NCI-H146 treated with DMSO at 0.1 percent for 48 hours (cell line): Measurements from ENCODE around the gene SERP2.
"Not testable (repeated sequence)": the region's sequence is repeated elsewhere in the genome, so short reads cannot be mapped to it uniquely, and the experiment has no call there.

Source experiments
- DNase-seq: peaks from one replicate; lab custom pipeline; 2025; ENCODE audit not compliant: unreplicated experiment; lab: John Stamatoyannopoulos, UW

The SERP2 gene

DNA sequence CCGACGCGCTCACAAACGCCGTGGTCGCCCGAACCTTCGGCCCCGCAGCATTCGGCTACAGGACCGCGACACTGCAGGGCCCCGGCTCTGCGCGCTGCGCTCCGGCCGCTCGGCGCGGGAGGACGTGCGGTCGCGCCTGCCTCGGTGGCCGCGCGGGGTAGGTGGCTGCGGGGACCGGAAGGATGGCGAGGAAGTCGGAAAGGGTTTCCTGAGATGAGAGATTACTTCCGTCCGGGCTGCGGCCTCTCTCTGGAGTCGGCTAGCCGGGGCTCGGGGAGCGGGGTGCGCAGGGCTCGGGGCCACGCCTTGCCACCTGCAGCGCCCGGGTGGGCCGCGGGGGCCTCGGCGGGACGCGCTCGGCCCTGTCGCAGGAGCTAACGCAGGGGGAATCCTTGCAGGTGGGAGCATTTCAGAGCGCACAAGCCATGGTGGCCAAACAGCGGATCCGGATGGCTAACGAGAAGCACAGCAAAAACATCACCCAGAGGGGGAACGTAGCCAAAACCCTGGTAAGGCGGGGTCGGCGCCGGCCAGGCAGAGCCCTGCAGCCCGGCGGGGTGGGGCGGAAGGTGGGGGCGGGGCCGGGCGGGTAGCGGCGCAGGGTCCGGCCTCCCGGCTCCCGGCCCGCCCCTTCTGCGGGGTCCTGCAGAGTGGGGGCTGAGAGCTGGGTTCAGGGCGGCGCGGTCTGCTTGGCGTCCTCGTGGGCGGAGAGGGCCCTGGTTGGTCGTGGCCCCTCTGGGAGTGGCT lies at the start of gene SERP2:
TSS of gene SERP2 (plus strand) at position 224 of the 747 bp plus-strand sequence. CDS start at position 426, 202 bp downstream.
- DNase-seq = peak; percentile 38

DNA sequence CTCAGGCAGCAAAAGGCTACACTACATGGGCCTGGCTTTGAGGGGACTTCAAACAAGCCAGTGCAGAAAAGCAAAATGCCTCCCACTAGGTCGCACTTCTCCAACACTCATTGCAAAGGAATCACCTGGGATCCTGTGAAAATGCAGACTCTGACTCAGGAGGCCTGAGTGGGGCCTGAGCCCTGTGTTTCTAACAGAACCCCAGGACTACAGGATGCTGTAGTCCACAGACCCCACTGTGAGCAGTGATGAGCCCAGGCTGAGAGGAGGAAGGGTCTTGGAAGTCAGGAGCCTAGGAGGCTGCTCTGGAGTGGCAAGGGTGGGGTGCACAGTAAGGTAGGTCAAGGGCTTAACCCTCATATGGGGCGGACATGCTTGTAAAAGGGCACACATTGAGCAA lies 46.7 kb upstream of the SERP2 start:
- no peak for DNase-seq

DNA sequence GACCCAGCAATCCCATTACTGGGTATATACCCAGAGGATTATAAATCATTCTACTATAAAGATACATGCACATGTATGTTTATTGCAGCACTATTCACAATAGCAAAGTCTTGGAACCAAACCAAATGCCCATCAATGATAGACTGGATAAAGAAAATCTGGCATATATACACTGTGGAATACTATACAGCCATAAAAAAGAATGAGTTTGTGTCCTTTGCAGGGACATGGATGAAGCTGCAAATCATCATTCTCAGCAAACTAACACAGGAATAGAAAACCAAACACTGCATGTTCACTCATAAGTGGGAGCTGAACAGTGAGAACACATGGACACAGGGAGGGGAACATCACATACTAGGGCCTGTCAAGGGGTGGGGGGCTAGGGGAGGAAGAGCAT lies 44.6 kb upstream of the SERP2 start:
- DNase-seq = not testable (repeated sequence)

DNA sequence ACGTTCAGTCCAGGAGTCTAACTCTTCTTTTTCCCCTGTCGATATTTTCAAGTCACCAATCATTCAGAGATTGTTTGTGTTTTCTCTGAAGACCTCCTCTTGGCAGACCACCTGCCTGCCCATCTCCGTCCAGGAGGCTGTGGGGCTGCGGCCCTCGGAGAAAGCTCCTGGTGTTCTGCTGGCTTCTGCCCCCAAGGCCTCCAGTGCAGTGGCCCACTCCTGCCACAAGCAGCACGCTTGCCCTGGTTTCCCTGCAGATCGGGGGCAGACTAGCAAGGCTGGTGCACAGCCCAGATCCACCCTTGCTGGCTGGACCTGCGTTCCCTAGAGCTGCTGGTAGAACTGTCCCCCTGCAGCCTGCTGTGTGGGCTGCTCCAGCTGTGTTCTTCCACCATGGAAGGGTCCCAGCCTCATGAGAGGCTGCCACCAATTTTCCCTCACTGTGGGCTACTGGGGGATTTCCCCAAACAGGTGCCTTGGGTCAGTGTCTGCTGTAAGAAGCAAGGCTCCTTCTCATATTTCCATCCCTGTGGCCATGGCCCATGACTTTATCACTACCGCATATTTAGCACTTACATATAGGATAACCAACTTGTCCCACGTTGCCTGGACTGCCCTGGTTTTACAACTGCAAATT lies 43.6 kb upstream of the SERP2 start:
- DNase-seq = no peak

DNA sequence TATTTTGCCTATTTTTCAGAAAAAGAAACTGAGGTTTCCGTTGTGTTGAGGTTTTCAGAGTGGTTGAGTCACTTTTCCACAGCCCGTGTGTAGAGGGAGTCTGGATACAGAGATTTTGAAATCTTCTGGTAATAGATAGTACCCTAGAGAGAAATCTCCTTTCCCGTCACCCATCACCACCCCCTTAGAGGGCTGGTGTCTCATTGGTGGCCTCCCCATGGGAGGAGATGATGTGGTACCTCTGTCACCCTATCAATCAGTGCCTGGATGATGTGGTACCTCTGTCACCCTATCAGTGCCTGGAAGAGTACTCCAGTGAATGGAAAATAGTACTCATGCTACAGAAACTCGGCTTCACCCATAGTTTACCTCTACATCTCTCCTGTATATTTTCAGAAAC lies 42.2 kb upstream of the SERP2 start:
- DNase-seq = no peak

DNA sequence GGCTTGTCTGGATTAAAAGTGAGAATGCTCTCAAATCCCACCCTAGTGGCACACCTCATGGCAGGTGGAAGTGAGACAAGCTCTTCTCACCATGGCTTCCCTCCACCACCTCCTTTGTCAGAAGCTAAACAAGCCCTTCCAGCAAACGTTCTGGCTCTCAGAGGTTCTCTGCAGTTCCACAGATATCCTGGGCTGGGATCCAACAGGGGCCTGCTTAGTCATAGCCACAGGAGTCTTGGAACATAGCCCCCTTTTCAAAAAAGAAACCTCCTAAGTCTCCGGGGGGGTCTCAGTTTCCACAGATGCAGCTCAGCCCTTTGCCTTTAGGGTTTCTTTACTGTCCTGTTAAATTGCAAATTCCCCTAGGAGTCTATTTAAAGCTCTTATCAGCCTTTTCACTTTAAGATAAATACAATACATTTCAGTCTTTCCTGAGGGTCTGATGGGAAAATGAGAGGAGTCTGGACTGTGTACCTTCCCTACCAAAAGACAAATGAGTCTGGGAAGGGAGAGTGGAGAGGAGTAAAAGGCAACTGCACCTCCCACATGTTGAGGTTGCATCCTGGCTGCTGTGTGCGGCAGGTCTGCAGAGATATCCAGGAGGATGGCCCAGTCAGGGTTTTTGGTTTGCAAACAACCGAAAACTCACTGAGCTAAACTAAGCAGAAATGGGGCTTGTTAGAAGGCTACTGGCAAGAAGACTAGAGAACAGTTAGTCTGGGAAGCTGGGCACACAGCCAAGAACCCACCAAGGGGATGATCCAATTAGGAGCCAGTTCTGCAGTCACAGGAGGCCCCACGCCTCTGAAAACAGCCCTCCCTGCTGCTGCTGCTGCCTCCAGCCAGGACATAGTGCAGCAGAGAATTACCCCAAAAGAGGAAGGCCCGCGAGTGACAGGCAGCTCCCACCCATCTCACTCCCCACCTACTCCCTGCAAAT lies 41.4 kb upstream of the SERP2 start:
- peak; percentile 25 for DNase-seq

DNA sequence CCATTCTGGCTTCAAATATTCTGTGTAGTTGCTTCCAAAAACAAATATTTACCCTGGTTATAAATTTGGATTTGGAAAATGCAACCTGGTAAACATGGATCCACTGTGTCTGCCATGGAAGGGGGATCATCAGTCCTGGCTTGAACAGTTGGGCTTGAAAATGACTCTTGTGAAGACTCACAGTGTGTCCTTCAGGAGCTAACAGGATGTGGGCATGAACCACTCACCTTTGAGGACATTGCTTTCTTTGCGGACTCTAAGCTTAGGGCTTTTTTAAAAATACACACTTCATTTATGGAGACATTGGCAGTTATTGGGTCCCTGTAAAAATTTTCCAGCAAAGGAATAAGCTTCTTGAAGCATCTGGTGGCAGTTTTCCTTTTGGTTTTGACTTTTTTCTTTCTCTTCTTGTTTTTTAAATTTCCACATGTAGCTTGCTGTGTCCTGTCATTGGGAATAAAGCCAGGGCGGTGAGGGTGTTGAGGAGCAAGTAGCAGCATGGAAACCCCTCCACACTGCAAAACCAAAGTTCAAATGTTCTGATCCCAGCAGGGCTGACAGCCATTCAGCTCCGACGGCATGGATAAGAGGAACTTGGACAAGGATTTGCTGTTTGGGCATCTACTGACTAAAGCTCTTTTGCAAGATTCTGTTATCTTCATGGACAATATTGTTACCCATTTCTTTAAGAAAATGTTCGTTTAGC lies 39.5 kb upstream of the SERP2 start:
- DNase-seq = no peak

DNA sequence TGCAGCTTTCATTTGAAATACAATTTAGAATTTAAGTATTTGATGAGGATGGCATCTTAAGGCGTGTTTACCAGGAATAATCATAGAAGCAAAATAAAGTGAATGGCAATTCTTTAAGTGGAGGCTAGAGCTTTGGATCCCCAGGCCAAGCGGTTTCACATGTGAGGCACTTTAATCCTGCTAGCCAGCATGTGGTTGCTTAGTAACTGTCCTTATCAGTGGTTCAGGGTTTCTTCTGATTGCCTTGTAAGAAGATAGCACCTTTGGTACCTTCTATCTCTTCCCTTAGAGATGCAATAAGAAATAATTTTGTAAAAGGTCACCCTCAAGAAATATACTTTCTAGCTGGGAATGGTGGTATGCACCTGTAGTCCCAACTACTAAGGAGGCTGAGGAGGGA lies 38.9 kb upstream of the SERP2 start:
- no peak for DNase-seq

DNA sequence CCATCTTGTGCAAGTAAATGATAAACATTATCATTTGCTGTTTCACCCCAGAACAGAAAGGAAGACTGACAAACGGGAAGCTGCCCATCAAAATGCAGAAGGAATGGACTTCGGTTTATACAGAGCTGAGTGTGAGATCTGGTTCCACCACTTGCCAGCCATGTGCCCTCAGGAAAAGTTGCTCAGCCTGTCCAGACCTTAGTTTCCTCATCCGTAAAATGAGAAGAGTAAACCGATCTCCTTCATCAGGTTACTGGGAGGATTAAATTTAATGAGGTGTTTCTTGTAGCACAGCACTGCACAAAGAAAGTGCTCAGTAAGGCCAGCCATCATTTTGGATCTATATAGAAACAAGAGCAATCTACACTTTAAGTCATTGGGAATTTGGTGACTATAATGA lies 36.7 kb upstream of the SERP2 start:
- DNase-seq = no peak

DNA sequence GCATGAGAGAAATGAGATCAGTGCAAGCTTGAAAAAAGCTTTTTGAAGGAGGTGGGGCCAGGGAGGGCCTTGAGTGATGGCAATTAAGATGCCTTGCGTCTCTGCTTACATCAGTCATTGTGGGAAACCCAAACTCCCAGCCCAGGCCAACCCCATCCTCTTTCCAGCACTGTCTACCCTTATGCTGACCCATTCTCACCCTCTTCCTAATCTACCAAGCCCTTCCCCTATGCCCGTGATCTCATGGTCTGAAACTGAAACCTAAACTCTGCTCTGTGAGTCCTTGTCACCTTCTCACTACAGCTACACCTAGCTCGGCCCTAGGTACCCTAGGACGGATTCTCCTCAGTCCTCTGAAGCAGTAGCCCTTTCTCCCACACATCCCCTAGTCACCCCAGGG lies 36.0 kb upstream of the SERP2 start:
- no peak for DNase-seq

DNA sequence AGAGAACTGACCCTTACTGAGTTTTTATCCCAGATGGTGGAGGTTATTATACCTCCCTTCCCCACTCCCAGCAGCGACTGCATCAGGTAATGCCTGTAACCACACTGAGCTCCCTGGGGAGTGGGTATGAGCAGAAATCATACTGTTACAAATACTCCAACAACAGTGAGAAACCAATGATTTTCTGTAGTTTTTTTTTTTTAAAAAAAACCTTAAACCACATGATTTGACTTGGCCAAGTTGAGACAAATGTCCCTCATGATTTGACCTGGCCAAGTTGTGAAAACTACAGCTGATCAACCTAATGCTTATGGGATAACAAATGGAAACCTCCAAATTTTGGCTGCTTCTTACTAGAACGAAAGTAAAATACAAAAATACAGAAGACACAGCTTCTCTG lies 33.1 kb upstream of the SERP2 start:
- DNase-seq = no peak

DNA sequence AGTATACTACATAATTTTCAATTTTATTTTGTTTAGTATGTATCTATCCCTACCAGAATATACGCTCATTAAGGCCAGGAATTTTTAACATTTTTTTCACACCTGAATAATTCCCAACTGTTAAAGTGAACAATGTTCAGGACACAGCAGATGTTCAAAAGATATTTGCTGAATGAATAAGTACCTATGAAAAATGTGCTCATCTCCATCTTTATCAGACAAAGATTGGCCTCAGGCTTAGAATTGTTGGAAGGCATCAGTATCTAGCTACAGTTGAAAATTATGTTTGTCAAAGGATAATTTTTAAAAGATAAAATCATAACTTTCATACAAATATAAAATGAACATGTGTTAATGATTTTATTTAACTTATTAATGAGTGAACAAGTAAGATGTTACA lies 30.9 kb upstream of the SERP2 start:
- no peak for DNase-seq

DNA sequence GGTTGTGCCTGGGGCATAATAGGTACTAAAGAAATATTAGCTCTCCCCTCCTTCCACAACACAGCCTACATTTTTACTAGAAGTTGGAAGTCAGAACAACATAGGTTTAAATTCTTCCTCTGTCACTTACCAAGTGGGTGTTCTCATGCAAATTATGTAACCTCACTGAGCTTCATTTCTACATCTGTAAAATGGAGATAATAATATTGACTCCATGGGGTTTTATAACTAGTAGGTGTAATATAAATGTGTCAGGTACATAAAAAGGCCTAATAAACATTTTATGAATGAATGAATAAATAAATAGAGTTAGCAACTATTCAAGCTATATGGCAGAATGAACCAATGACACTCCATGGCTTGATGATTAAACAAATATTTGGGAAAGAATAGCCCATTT lies 27.1 kb upstream of the SERP2 start:
- no peak for DNase-seq

DNA sequence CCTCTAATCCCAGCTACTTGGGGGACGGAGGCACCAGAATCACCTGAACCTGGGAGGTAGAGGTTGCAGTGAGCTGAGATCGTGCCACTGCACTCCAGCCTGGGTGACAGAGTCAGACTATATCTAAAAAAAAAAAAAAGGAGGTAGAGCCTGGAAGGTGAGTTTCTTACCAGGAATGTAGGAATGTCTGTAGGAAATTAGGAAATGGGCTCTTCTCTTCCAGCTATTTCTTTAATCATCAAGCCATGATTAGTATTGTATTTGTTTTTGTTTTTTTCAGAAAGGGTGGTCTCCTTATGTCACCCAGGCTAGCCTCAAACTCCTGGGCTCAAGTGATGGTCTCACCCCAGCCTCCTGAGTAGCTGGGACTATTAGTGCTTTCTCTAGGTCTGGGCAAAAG lies 26.3 kb upstream of the SERP2 start:
- DNase-seq = no peak

DNA sequence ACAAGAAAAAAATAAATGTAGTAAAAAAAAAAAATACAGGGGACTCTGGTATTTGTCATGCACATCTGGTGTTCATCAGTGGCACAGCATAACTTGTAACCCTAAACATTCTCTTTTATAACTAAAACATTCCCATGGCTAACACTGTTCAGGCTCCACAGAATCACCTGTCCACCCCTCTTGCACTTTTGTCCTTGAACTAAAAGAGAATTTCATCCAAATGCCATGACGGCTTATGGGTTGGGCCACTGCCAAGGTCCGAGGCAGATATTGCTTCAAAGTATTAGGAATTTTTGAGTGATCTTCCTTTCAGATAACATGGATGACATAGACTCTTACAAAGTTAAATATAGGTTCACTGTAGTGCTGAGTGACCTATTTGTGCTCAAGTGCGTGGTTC lies 25.7 kb upstream of the SERP2 start:
- DNase-seq = no peak

DNA sequence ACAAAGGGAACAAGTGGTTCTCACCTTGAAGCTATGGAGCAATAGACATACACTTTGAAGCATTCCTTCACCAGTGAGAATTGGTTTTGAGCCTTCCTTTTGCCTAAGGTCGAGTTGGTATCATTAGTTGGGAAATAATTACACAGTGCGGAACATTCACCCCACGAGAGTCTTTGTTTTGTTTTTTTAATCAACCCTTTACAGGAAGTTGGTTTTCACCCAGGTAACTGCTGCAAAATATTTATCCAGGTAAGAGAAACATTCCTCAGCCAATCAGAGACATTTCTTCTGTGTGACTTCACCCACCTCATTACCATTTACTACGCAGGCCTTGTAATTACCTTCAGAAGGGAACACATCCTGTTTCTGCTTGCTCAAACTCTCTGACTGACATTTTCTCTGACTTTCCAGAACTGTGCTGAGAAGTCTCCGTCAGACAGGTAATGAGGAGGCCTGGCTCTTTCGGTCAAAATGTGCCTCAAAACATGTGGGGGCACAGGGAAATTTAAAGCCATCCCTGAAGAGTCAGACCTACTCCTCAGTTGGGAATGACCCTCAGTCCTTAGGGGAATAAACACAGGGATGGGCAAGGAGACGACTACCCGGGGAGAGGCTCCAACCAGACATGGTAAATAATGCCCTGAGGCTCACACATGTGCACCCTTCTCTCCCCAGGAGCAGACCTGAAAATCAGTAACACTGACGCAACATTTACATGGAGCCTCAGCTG lies 22.7 kb upstream of the SERP2 start:
- peak; percentile 63 for DNase-seq

DNA sequence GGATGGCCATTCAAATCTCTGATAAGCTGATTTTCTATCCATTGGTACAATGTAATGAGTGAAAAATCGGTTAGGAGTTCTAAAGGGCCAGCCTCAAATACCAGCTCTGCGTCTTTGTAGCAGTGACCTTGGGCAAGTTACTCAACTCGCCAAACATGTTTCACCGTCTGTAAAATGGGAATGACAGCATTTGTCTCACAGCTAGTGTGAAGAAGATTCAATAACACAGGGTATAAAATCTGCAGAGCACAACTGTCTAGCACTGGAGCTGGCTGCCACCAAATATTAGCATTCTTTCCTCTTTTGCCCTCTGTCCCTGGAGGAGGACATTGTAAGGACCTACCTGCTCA lies 22.1 kb upstream of the SERP2 start:
- DNase-seq = no peak

DNA sequence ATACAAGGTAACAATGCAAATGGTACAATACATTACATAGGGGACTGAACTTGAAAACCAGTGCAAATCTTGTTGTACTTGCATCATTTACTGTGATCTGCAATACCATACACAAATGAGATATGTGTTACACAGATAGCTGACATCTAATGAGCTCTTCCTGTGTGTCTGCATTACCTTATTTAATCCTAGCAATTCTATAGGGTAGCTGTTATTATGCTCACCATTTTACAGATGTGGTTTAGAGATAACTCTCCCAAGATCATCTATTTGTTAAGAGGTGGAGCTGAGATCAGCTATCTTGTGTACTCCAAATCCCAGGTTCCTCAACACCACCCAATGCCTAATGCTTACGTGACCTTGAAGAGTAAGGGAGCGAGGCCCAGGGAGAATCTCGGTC lies 21.4 kb upstream of the SERP2 start:
- no peak for DNase-seq

DNA sequence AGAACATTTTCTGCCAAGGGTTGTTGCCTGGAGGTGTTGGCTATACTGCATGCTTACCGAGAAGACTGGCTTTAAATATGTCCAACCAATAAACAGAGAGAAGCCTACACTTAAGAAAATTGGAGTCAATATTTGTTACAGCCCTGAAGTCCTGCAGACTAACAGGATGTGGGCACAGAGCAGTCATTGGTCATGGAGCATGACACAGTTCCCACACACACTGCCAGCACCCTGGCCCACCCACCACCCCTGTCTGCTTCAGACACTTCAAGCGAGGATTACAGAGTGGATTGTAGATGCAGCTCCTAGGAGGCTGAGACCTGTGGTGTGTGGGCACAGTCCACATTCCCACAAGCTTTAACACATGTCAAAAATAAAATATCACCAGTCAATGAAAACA lies 21.0 kb upstream of the SERP2 start:
- DNase-seq = no peak

DNA sequence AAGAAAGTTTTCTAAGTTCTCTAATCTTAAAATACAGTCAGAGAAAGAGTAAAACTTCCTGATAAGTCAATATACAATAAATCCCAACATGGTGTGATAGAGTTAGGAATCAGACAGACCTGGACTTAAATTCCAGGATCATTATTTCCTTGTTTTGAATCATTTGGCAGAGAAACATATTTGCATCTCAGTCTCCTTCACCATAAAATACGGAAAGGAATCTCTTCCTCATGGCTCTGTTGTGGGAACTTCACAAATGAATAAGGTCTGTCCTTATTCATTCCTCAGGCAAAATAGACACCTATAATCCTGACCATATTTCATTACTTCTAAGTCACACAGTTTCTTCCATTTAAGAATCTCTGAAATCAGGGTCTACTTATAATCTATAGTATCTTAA lies 19.3 kb upstream of the SERP2 start:
- no peak for DNase-seq

DNA sequence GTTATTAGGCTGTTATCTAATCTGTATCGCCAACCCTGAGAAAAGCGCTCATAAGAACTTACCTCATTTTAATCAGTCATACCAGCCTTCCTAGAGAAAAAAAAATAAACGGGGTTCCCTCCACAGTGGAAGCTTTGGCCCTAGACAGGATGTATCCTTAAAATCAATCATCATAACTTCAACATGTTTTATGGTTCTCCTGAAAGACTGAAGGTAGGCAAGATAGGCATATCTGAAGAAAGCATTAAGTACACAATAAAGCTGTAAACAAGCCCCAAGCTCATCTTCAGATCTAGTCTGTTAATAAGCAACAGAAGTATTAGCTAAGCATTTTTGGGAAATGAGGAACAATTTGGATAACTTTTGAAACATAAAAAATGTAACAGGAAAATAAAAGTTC lies 18.7 kb upstream of the SERP2 start:
- no peak for DNase-seq
